Endodermal cell (in vitro differentiated cells): ENCODE data around the gene NKAIN4. TPM values are rescaled to one million over a fixed set of nuclear protein-coding genes. Genes with fewer than 3 reads are reported as not detected.

ENCODE experiments used
- DNase-seq: peaks from one replicate; pipeline ENCODE4 v3.0.0-alpha.2; 2017
- H3K27ac ChIP-seq: 2 replicates; pipeline ENCODE4 v1.5.1; 2013; ENCODE audit warnings: mild to moderate bottlenecking, low read depth, low read length, moderate library complexity
- H3K27me3 ChIP-seq: 2 replicates; pipeline ENCODE4 v1.6.1; 2013; ENCODE audit warnings: mild to moderate bottlenecking, low read length, moderate library complexity; ENCODE audit not compliant: insufficient read depth, control insufficient read depth, poor library complexity, severe bottlenecking
- H3K36me3 ChIP-seq: 2 replicates; pipeline ENCODE4 v1.7.0; 2013; ENCODE audit warnings: mild to moderate bottlenecking, low read length, moderate library complexity; ENCODE audit not compliant: control insufficient read depth, insufficient read depth
- H3K4me1 ChIP-seq: one replicate; pipeline ENCODE4 v1.7.0; 2013; ENCODE audit warnings: low read length; ENCODE audit not compliant: control insufficient read depth, insufficient read depth
- H3K4me3 ChIP-seq: 2 replicates; pipeline ENCODE4 v1.5.1; 2013; ENCODE audit warnings: mild to moderate bottlenecking, low read length, moderate library complexity
- H3K9ac ChIP-seq: 2 replicates; pipeline ENCODE4 v1.6.1; 2013; ENCODE audit warnings: mild to moderate bottlenecking, low read length, moderate library complexity; ENCODE audit not compliant: poor library complexity, severe bottlenecking; ENCODE audit errors: extremely low read depth
- H3K9me3 ChIP-seq: 2 replicates; pipeline ENCODE4 v1.6.1; 2013; ENCODE audit warnings: mild to moderate bottlenecking, low read length, moderate library complexity; ENCODE audit not compliant: control insufficient read depth
- H3K27ac Mint-ChIP-seq: 2 replicates; pipeline ENCODE4 v1.8.0; 2020; ENCODE audit warnings: mixed read lengths
- H3K27me3 Mint-ChIP-seq: 2 replicates; pipeline ENCODE4 v1.8.0; 2021; ENCODE audit warnings: mild to moderate bottlenecking, mixed read lengths; ENCODE audit not compliant: insufficient read depth
- H3K36me3 Mint-ChIP-seq: 2 replicates; pipeline ENCODE4 v1.8.0; 2020; ENCODE audit warnings: low read depth, mixed read lengths
- H3K4me1 Mint-ChIP-seq: 2 replicates; pipeline ENCODE4 v1.8.0; 2020; ENCODE audit warnings: mixed read lengths
- H3K4me3 Mint-ChIP-seq: 2 replicates; pipeline ENCODE4 v1.8.0; 2020; ENCODE audit warnings: mild to moderate bottlenecking, moderate library complexity, mixed read lengths
- H3K9me3 Mint-ChIP-seq: 2 replicates; pipeline ENCODE4 v1.8.0; 2020; ENCODE audit warnings: mild to moderate bottlenecking, mixed read lengths
- WGBS, 2 experiments: methylation state at CpG; one replicate each; pipeline versions ENCODE4 v1.1.5 to v1.1.7; 2013; ENCODE audit warnings: missing lambda C conversion rate in 2 of 2, mixed read lengths in 1 of 2; ENCODE audit not compliant: insufficient coverage in 1 of 2, insufficient read length in 1 of 2; 5-methylcytosine and 5-hydroxymethylcytosine counted together
- total RNA-seq, 2 donors: library from RNA; stranded (reverse); fragmentation: NEBNext Ultra II Directional in 1 of 2; extraction: Animal tissue kit (Norgen Biotek cat#: 25700) in 1 of 2; gene quantifications; 2 replicates in 1 of 2; 3 replicates in 1 of 2; pipeline ENCODE4 v1.2.1, GENCODE V29; 2021
- TF ChIP-seq, protein P1 (sequence below): fragments of 200-600 bp; sonication (generic); conservative IDR thresholded peaks from 2 replicates; pipeline ENCODE4 v1.5.0; 2021; ENCODE audit warnings: antibody characterized with exemption, mild to moderate bottlenecking

Gene NKAIN4
- total RNA-seq, 2 donors from 2014 or later: 0.24 to 1.7 TPM

GRCh38 chr20:63198606-63199005 lies 55.7 kb downstream of the NKAIN4 start:
- TF ChIP-seq, protein P1, sequence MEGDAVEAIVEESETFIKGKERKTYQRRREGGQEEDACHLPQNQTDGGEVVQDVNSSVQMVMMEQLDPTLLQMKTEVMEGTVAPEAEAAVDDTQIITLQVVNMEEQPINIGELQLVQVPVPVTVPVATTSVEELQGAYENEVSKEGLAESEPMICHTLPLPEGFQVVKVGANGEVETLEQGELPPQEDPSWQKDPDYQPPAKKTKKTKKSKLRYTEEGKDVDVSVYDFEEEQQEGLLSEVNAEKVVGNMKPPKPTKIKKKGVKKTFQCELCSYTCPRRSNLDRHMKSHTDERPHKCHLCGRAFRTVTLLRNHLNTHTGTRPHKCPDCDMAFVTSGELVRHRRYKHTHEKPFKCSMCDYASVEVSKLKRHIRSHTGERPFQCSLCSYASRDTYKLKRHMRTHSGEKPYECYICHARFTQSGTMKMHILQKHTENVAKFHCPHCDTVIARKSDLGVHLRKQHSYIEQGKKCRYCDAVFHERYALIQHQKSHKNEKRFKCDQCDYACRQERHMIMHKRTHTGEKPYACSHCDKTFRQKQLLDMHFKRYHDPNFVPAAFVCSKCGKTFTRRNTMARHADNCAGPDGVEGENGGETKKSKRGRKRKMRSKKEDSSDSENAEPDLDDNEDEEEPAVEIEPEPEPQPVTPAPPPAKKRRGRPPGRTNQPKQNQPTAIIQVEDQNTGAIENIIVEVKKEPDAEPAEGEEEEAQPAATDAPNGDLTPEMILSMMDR: no peak
- Mint-ChIP-seq H3K27me3 (no peaks in the 10 kb centered on the region), H3K36me3 (peaks cover 81% of the 10 kb centered on the region), H3K4me3 (no peak overlapping the region), H3K4me1 (peaks cover 7% of the 10 kb centered on the region), H3K9me3 (no peaks in the 10 kb centered on the region), H3K27ac (no peak overlapping the region)
- no peak for DNase-seq
- peaks cover 94% of the 10 kb centered on the region for H3K36me3 ChIP-seq
- H3K9me3 ChIP-seq: no peaks in the 10 kb centered on the region
- no peak overlapping the region for H3K27ac ChIP-seq
- H3K4me3 ChIP-seq: no peak overlapping the region
- H3K9ac ChIP-seq: no peak overlapping the region
- WGBS, 2 experiments: 92 to 93% methylated on average over 3 to 7 of the region's 7 CpGs
- no peaks in the 10 kb centered on the region for H3K4me1 ChIP-seq
- H3K27me3 ChIP-seq: no peaks in the 10 kb centered on the region

DNA sequence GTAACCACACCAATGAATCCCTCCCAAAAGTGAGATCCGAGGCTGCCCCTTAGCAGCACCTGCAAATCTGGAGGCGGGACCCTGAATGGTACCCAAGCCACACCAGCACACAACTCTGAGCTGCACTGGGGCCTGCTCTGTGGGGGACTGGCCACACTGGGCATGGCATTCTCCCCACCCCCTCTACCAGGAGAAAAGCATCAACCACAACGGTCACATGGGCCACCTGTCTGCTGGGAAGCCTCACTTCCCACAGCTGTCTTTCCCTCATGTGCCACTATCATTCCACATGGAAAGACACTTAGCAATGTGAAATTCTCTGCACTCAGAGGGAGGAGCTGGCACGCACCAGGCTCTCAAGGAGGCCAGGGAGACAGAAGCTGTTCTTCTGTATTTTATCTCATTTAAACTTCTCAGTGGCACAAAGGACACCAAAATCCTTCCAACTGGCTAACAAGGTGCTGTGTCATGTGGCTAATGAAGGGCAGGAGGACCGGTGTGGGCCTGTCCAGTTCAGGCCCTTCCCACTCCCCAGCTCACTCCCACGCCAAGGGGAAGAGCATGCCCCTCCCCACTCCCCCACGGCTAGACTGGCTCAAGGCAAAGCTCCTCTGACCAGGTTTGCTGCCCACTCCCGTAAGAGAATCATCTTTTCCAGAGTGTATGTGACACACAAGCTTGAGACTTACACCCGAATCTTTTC lies 57.3 kb downstream of the NKAIN4 start:
- TF ChIP-seq, protein P1: no peak
- peaks cover 78% of the 10 kb centered on the region for H3K36me3 ChIP-seq
- H3K9ac ChIP-seq: no peak overlapping the region
- Mint-ChIP-seq H3K27me3 (no peaks in the 10 kb centered on the region), H3K4me1 (peaks cover 7% of the 10 kb centered on the region), H3K27ac (no peak overlapping the region), H3K4me3 (no peak overlapping the region), H3K9me3 (no peaks in the 10 kb centered on the region), H3K36me3 (peaks cover 65% of the 10 kb centered on the region)
- no peak overlapping the region for H3K27ac ChIP-seq
- no peak for DNase-seq
- no peaks in the 10 kb centered on the region for H3K9me3 ChIP-seq
- H3K4me3 ChIP-seq: no peak overlapping the region
- 92% methylated on average over 5 to 9 of the region's 9 CpGs for WGBS, 2 experiments
- no peaks in the 10 kb centered on the region for H3K4me1 ChIP-seq
- no peaks in the 10 kb centered on the region for H3K27me3 ChIP-seq

DNA sequence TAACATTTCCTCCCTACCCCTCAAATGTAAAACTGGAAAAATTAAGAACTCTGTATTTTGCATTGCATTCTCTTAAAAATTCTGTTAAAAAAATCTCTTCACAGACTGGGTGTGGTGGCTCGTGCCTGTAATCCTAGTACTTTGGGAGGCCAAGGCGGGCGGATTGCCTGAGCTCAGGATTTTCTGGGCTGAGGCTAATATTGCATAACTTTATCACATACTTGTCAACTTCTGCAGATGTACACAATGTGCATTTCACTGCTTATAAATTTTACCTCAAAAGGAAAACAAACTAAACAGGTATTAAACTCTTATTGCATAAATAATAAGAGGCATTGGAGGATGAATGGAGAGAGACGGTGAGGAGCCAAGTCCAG lies 59.5 kb downstream of the NKAIN4 start:
- TF ChIP-seq, protein P1: no peak
- 92 to 95% methylated on average over 4 of the region's 4 CpGs for WGBS, 2 experiments
- Histone ChIP-seq H3K9me3 (no peaks in the 10 kb centered on the region), H3K4me1 (no peaks in the 10 kb centered on the region), H3K27ac (no peak overlapping the region), H3K36me3 (peaks cover 56% of the 10 kb centered on the region), H3K9ac (no peak overlapping the region), H3K4me3 (no peak overlapping the region), H3K27me3 (no peaks in the 10 kb centered on the region)
- H3K4me1 Mint-ChIP-seq: peaks cover 7% of the 10 kb centered on the region
- no peak overlapping the region for H3K4me3 Mint-ChIP-seq
- peaks cover 49% of the 10 kb centered on the region for H3K36me3 Mint-ChIP-seq
- no peak overlapping the region for H3K27ac Mint-ChIP-seq
- no peaks in the 10 kb centered on the region for H3K27me3 Mint-ChIP-seq
- DNase-seq: no peak
- no peaks in the 10 kb centered on the region for H3K9me3 Mint-ChIP-seq
